Measurements from ENCODE around the gene SLC6A9.

SLC6A9 gene

GRCh38 chr1:44074415-44074814, 43.2 kb upstream of the SLC6A9 start:
- TF ChIP-seq FOXA1 (IDR thresholded peaks at IDR 0.05): no peak
- TF ChIP-seq TARDBP (IDR thresholded peaks at IDR 0.05): no peak
- no peak for TF ChIP-seq SP1 (IDR thresholded peaks at IDR 0.05)
- TF ChIP-seq BHLHE40 (IDR thresholded peaks at IDR 0.05; ENCODE audit: borderline replicate concordance): no peak
- TF ChIP-seq PKNOX1 (IDR thresholded peaks at IDR 0.05): no peak
- no peak for TF ChIP-seq FOXK2 (IDR thresholded peaks at IDR 0.05)
- TF ChIP-seq ARNT (IDR thresholded peaks at IDR 0.05): no peak
- TF ChIP-seq LEF1 (IDR thresholded peaks at IDR 0.05; ENCODE audit: borderline replicate concordance): no peak
- no peak for TF ChIP-seq FOXM1 (IDR thresholded peaks at IDR 0.05; ENCODE audit: borderline replicate concordance)
- no peak for DNase-seq (ENCODE audit: extremely low spot score)
- CTCF ChIA-PET: no interaction called here
- POLR2A ChIA-PET: no interaction called here

GRCh38 chr1:44073528-44073927, 42.3 kb upstream of the SLC6A9 start:
- POLR2A ChIA-PET: no interaction called here
- no peak for TF ChIP-seq PKNOX1 (IDR thresholded peaks at IDR 0.05)
- TF ChIP-seq SP1 (IDR thresholded peaks at IDR 0.05): no peak
- TF ChIP-seq CTBP1 (IDR thresholded peaks at IDR 0.05; ENCODE audit: borderline replicate concordance): no peak
- TF ChIP-seq FOXM1 (IDR thresholded peaks at IDR 0.05; ENCODE audit: borderline replicate concordance): no peak
- TF ChIP-seq NFRKB (IDR thresholded peaks at IDR 0.05): no peak
- CTCF ChIA-PET: interaction anchor here (0.6 kb wide), 1 partner anchor 16 kb away, joined by 3 read pairs; no protein-coding TSS in a partner anchor
- no peak for DNase-seq (ENCODE audit: extremely low spot score)

GRCh38 chr1:44072821-44073220, 41.6 kb upstream of the SLC6A9 start:
- POLR2A ChIA-PET: no interaction called here
- TF ChIP-seq TARDBP (IDR thresholded peaks at IDR 0.05): no peak
- CTCF ChIA-PET: interaction anchor here (0.6 to 0.7 kb wide), 3 partner anchors 10 to 25 kb away, joined by 3 to 4 read pairs (median 4); no protein-coding TSS in a partner anchor
- no peak for DNase-seq (ENCODE audit: extremely low spot score)

- CTCF ChIA-PET: interaction anchor here (0.6 to 0.7 kb wide), 2 partner anchors 12 to 24 kb away, joined by 3 to 4 read pairs; no protein-coding TSS in a partner anchor
- DNase-seq (ENCODE audit: extremely low spot score): no peak
- POLR2A ChIA-PET: no interaction called here
- TF ChIP-seq PKNOX1 (IDR thresholded peaks at IDR 0.05) (no peak), ELF4 (IDR thresholded peaks at IDR 0.05) (no peak), TARDBP (IDR thresholded peaks at IDR 0.05) (no peak), CTBP1 (IDR thresholded peaks at IDR 0.05; ENCODE audit: borderline replicate concordance) (no peak), FOXK2 (IDR thresholded peaks at IDR 0.05) (no peak), LEF1 (IDR thresholded peaks at IDR 0.05; ENCODE audit: borderline replicate concordance) (no peak), ZNF384 (IDR thresholded peaks at IDR 0.05) (no peak), NFRKB (IDR thresholded peaks at IDR 0.05) (no peak), BHLHE40 (IDR thresholded peaks at IDR 0.05; ENCODE audit: borderline replicate concordance) (no peak), ARNT (IDR thresholded peaks at IDR 0.05) (no peak), HDGF (IDR thresholded peaks at IDR 0.05; ENCODE audit: borderline replicate concordance) (no peak), FOXM1 (IDR thresholded peaks at IDR 0.05; ENCODE audit: borderline replicate concordance) (no peak)
Measured at GRCh38 chr1:44072204-44072603, 40.9 kb upstream of the SLC6A9 start.

GRCh38 chr1:44071461-44071860, 40.2 kb upstream of the SLC6A9 start:
- ChIA-PET POLR2A (no interaction called here), CTCF (interaction anchor here (0.6 kb wide), 1 partner anchor 13 kb away, joined by 3 read pairs; no protein-coding TSS in a partner anchor)
- no peak for DNase-seq (ENCODE audit: extremely low spot score)
- no peak for TF ChIP-seq LEF1 (IDR thresholded peaks at IDR 0.05; ENCODE audit: borderline replicate concordance)
- TF ChIP-seq HDGF (IDR thresholded peaks at IDR 0.05; ENCODE audit: borderline replicate concordance): no peak
- TF ChIP-seq TARDBP (IDR thresholded peaks at IDR 0.05): no peak
- no peak for TF ChIP-seq BHLHE40 (IDR thresholded peaks at IDR 0.05; ENCODE audit: borderline replicate concordance)
- no peak for TF ChIP-seq ZNF384 (IDR thresholded peaks at IDR 0.05)
- no peak for TF ChIP-seq ARNT (IDR thresholded peaks at IDR 0.05)
- TF ChIP-seq NFRKB (IDR thresholded peaks at IDR 0.05): no peak
- no peak for TF ChIP-seq ELF4 (IDR thresholded peaks at IDR 0.05)
- no peak for TF ChIP-seq FOXM1 (IDR thresholded peaks at IDR 0.05; ENCODE audit: borderline replicate concordance)
- no peak for TF ChIP-seq PKNOX1 (IDR thresholded peaks at IDR 0.05)
- no peak for TF ChIP-seq FOXA1 (IDR thresholded peaks at IDR 0.05)

GRCh38 chr1:44068442-44068921, 37.2 kb upstream of the SLC6A9 start:
- DNase-seq (ENCODE audit: extremely low spot score): no peak
- TF ChIP-seq FOXK2 (IDR thresholded peaks at IDR 0.05) (no peak), FOXA1 (IDR thresholded peaks at IDR 0.05) (no peak), PKNOX1 (IDR thresholded peaks at IDR 0.05) (no peak), SP1 (IDR thresholded peaks at IDR 0.05) (no peak), ZNF384 (IDR thresholded peaks at IDR 0.05) (no peak), ELF4 (IDR thresholded peaks at IDR 0.05) (no peak), CTBP1 (IDR thresholded peaks at IDR 0.05; ENCODE audit: borderline replicate concordance) (no peak), NFRKB (IDR thresholded peaks at IDR 0.05) (no peak), SUZ12 (IDR thresholded peaks at IDR 0.05) (no peak), BHLHE40 (IDR thresholded peaks at IDR 0.05; ENCODE audit: borderline replicate concordance) (no peak), L3MBTL2 (conservative IDR thresholded peaks at IDR 0.05) (no peak), FOXM1 (IDR thresholded peaks at IDR 0.05; ENCODE audit: borderline replicate concordance) (no peak), LEF1 (IDR thresholded peaks at IDR 0.05; ENCODE audit: borderline replicate concordance) (no peak), ARNT (IDR thresholded peaks at IDR 0.05) (no peak)
- ChIA-PET CTCF (interaction anchor here (0.7 kb wide), 2 partner anchors 54 to 144 kb away, joined by 3 read pairs; no protein-coding TSS in a partner anchor), POLR2A (no interaction called here)
